Effector memory CD4-positive, alpha-beta T cell (primary cell): ENCODE data around the gene EIF2S2.

Experiments
- DNase-seq, 3 donors: peaks; one replicate each; pipeline ENCODE4 v3.0.0-alpha.2; 2020
- H3K27ac ChIP-seq: 2 replicates; pipeline ENCODE4 v1.7.0; 2013; ENCODE audit warnings: mild to moderate bottlenecking, low read length, moderate library complexity; ENCODE audit not compliant: insufficient read depth, poor library complexity, severe bottlenecking
- H3K27me3 ChIP-seq: replicated peaks from 2 replicates; pipeline ENCODE4 v1.7.0; 2013; ENCODE audit warnings: mild to moderate bottlenecking, low read length; ENCODE audit not compliant: insufficient read depth, control insufficient read depth, poor library complexity, severe bottlenecking
- H3K36me3 ChIP-seq: 2 replicates; pipeline ENCODE4 v1.7.0; 2013; ENCODE audit warnings: mild to moderate bottlenecking, low read length, moderate library complexity; ENCODE audit not compliant: control insufficient read depth, insufficient read depth
- H3K4me1 ChIP-seq: 2 replicates; pipeline ENCODE4 v1.7.0; 2013; ENCODE audit warnings: low read length, mild to moderate bottlenecking; ENCODE audit not compliant: control insufficient read depth, insufficient read depth, poor library complexity, severe bottlenecking
- H3K4me3 ChIP-seq: 2 replicates; pipeline ENCODE4 v1.7.0; 2013; ENCODE audit warnings: low read length, low read depth, mild to moderate bottlenecking; ENCODE audit not compliant: insufficient read depth, poor library complexity, severe bottlenecking
- H3K9me3 ChIP-seq: 2 replicates; pipeline ENCODE4 v1.7.0; 2013; ENCODE audit warnings: mild to moderate bottlenecking, low read length, moderate library complexity; ENCODE audit not compliant: control insufficient read depth

Gene EIF2S2

GRCh38 chr20:34049897-34050695, 61.9 kb downstream of the EIF2S2 start:
- no peaks in the 10 kb centered on the region for H3K27me3 ChIP-seq
- DNase-seq = no peak
- no peak overlapping the region for H3K4me3 ChIP-seq
- H3K36me3 ChIP-seq = no peaks in the 10 kb centered on the region
- H3K4me1 ChIP-seq = peaks cover 16% of the 10 kb centered on the region
- H3K9me3 ChIP-seq = no peaks in the 10 kb centered on the region
- H3K27ac ChIP-seq = no peak overlapping the region

GRCh38 chr20:34049389-34049788, 62.7 kb downstream of the EIF2S2 start:
- no peaks in the 10 kb centered on the region for H3K9me3 ChIP-seq
- no peaks in the 10 kb centered on the region for H3K27me3 ChIP-seq
- no peak overlapping the region for H3K27ac ChIP-seq
- H3K4me3 ChIP-seq = no peak overlapping the region
- peaks cover 2% of the 10 kb centered on the region for H3K36me3 ChIP-seq
- DNase-seq = no peak
- H3K4me1 ChIP-seq = peaks cover 14% of the 10 kb centered on the region

GRCh38 chr20:34047917-34048316, 64.1 kb downstream of the EIF2S2 start:
- Histone ChIP-seq H3K4me3 (no peak overlapping the region), H3K4me1 (peaks cover 4% of the 10 kb centered on the region), H3K27me3 (no peaks in the 10 kb centered on the region), H3K27ac (no peak overlapping the region), H3K36me3 (peaks cover 5% of the 10 kb centered on the region), H3K9me3 (no peaks in the 10 kb centered on the region)
- DNase-seq = no peak

GRCh38 chr20:34047010-34047687, 64.9 kb downstream of the EIF2S2 start:
- Histone ChIP-seq H3K27ac (no peak overlapping the region), H3K9me3 (no peaks in the 10 kb centered on the region), H3K36me3 (peaks cover 5% of the 10 kb centered on the region)

GRCh38 chr20:34045930-34046725, 65.9 kb downstream of the EIF2S2 start:
- Histone ChIP-seq H3K27me3 (no peaks in the 10 kb centered on the region), H3K36me3 (peaks cover 5% of the 10 kb centered on the region), H3K4me1 (peaks cover 4% of the 10 kb centered on the region), H3K4me3 (no peak overlapping the region), H3K9me3 (no peaks in the 10 kb centered on the region), H3K27ac (no peak overlapping the region)
- DNase-seq = no peak

More at GRCh38 chr20:34047010-34047687, 64.9 kb downstream of the EIF2S2 start:
- Histone ChIP-seq H3K4me3 (no peak overlapping the region), H3K4me1 (peaks cover 4% of the 10 kb centered on the region), H3K27me3 (no peaks in the 10 kb centered on the region)
- no peak for DNase-seq

GRCh38 chr20:34045294-34045693, 66.7 kb downstream of the EIF2S2 start:
- no peak for DNase-seq
- Histone ChIP-seq H3K27ac (no peak overlapping the region), H3K4me3 (no peak overlapping the region), H3K27me3 (no peaks in the 10 kb centered on the region), H3K9me3 (no peaks in the 10 kb centered on the region), H3K4me1 (peaks cover 4% of the 10 kb centered on the region), H3K36me3 (peaks cover 5% of the 10 kb centered on the region)

GRCh38 chr20:34043025-34043424, 69.0 kb downstream of the EIF2S2 start:
- Histone ChIP-seq H3K4me1 (no peaks in the 10 kb centered on the region), H3K36me3 (peaks cover 5% of the 10 kb centered on the region), H3K9me3 (no peaks in the 10 kb centered on the region), H3K27me3 (no peaks in the 10 kb centered on the region), H3K4me3 (no peak overlapping the region), H3K27ac (no peak overlapping the region)
- no peak for DNase-seq

- no peak for DNase-seq
- Histone ChIP-seq H3K4me1 (peaks cover 5% of the 10 kb centered on the region), H3K27me3 (no peaks in the 10 kb centered on the region), H3K9me3 (no peaks in the 10 kb centered on the region), H3K36me3 (peaks cover 5% of the 10 kb centered on the region), H3K27ac (no peak overlapping the region), H3K4me3 (no peak overlapping the region)
Measured at GRCh38 chr20:34042262-34042661, 69.8 kb downstream of the EIF2S2 start.

- peaks cover 15% of the 10 kb centered on the region for H3K4me1 ChIP-seq
- H3K36me3 ChIP-seq = peaks cover 5% of the 10 kb centered on the region
- no peaks in the 10 kb centered on the region for H3K27me3 ChIP-seq
- no peak for DNase-seq
- no peaks in the 10 kb centered on the region for H3K9me3 ChIP-seq
- no peak overlapping the region for H3K4me3 ChIP-seq
- no peak overlapping the region for H3K27ac ChIP-seq
Measured at GRCh38 chr20:34041226-34041625, 70.8 kb downstream of the EIF2S2 start.
